Endothelial cell (in vitro differentiated cells): Measurements from ENCODE around the gene SH3GL3. TPM values are rescaled to one million over a fixed set of nuclear protein-coding genes. Genes with fewer than 3 reads are reported as not detected.
A peak's percentile ranks its signal among the peaks of the same experiment; 100 is the strongest.

ENCODE experiments used
- DNase-seq: peaks from one replicate; pipeline ENCODE4 v3.0.0; 2021; ENCODE audit warnings: low spot score
- H3K27ac Mint-ChIP-seq: one replicate; pipeline ENCODE4 v1.8.0; 2021; ENCODE audit warnings: mixed read lengths, inconsistent platforms; ENCODE audit not compliant: unreplicated experiment
- H3K27me3 Mint-ChIP-seq: one replicate; pipeline ENCODE4 v1.8.0; 2021; ENCODE audit warnings: mild to moderate bottlenecking, moderate library complexity, mixed read lengths, inconsistent platforms; ENCODE audit not compliant: unreplicated experiment
- H3K36me3 Mint-ChIP-seq: one replicate; pipeline ENCODE4 v1.8.0; 2021; ENCODE audit warnings: mild to moderate bottlenecking, low read depth, mixed read lengths, inconsistent platforms; ENCODE audit not compliant: unreplicated experiment
- H3K4me1 Mint-ChIP-seq: one replicate; pipeline ENCODE4 v1.8.0; 2021; ENCODE audit warnings: mild to moderate bottlenecking, mixed read lengths, inconsistent platforms; ENCODE audit not compliant: unreplicated experiment
- H3K4me3 Mint-ChIP-seq: one replicate; pipeline ENCODE4 v1.8.0; 2021; ENCODE audit warnings: mild to moderate bottlenecking, mixed read lengths, inconsistent platforms; ENCODE audit not compliant: unreplicated experiment
- H3K9me3 Mint-ChIP-seq: one replicate; pipeline ENCODE4 v1.8.0; 2021; ENCODE audit warnings: mixed read lengths, inconsistent platforms; ENCODE audit not compliant: unreplicated experiment
- CTCF ChIP-seq: fragments of 200-600 bp; sonication (generic); IDR thresholded peaks from one replicate; pipeline ENCODE4 v1.5.0; 2021; ENCODE audit warnings: antibody characterized with exemption; ENCODE audit not compliant: unreplicated experiment
- total RNA-seq: library from RNA; stranded (reverse); fragmentation: NEBNext Ultra II Directional; extraction: Animal tissue kit (Norgen Biotek cat#: 25700); gene quantifications from one replicate; pipeline ENCODE4 v1.2.1, GENCODE V29; 2021; ENCODE audit not compliant: unreplicated experiment

Gene SH3GL3
- total RNA-seq, 1 donor from 2014 or later: 9.4 TPM

DNA sequence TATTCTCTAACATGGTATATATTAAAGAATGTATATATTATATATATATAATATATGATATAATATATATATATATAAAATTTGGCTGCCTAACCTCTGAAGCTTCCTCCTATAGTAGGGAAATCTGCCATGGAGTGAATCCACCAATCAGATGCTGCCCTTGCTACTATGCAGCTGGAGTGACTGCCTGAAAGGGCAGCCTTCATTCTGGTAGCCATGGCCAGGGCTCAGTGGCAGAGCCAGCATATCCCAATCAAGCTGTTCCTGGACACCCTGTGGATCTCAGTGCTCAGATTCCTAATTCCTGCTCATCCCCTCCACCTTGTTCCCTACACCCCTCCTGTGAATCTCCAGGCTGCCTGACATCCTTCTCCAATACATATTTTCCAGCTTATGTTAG, 2.2 kb upstream of the SH3GL3 start:
- no peak for TF ChIP-seq CTCF
- H3K9me3 Mint-ChIP-seq: no peaks in the 10 kb centered on the region
- no peak overlapping the region for H3K27ac Mint-ChIP-seq
- peaks cover 9% of the 10 kb centered on the region for H3K27me3 Mint-ChIP-seq
- peaks cover 23% of the 10 kb centered on the region for H3K4me1 Mint-ChIP-seq
- no peak overlapping the region for H3K4me3 Mint-ChIP-seq
- no peak for DNase-seq
- H3K36me3 Mint-ChIP-seq: no peaks in the 10 kb centered on the region

DNA sequence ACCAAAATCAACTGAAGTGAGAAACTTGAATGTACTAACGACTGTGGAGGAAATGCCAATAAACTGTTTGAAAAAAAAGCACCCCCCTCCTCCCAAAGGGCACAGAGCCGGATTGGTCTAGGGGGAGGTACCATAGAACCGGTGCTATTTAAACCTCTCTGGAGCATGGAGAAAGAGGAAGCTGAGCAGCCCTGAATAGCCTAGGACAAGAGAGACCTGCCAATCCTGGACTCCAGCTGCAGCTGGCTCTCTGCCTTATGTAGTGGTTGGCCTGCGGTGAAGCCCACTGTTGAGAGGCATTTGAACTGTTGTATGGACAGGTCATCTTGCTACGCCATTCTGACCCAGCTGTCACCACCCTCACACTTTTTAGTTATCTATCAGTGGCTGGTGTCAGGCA, 1.5 kb upstream of the SH3GL3 start:
- no peak overlapping the region for H3K27ac Mint-ChIP-seq
- no peaks in the 10 kb centered on the region for H3K9me3 Mint-ChIP-seq
- no peaks in the 10 kb centered on the region for H3K36me3 Mint-ChIP-seq
- no peak overlapping the region for H3K4me3 Mint-ChIP-seq
- no peak for DNase-seq
- H3K4me1 Mint-ChIP-seq: peaks cover 23% of the 10 kb centered on the region
- no peak for TF ChIP-seq CTCF
- peaks cover 9% of the 10 kb centered on the region for H3K27me3 Mint-ChIP-seq

DNA sequence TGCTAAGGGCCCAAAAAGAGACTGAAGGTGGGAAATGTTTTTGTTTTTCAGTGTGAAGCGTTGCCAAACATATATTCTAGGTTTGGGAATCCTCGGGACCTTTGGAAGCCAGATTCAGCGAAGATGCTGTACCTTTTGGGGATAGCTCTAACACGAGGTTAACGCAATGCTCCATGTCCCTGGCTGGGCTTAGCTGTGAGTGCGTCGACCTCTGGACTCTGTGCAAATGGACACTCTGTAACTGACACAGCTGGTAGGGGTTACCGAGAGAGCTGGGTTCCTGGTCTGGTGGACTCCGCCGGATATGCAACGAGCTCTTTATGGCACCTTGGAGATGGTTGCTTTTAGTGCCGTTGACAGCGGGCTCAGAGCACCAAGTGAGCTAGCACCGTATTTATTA, 724 bp upstream of the SH3GL3 start:
- DNase-seq: no peak
- Mint-ChIP-seq H3K4me3 (peak overlapping the region; percentile 99), H3K27me3 (peaks cover 9% of the 10 kb centered on the region), H3K9me3 (no peaks in the 10 kb centered on the region), H3K27ac (no peak overlapping the region), H3K4me1 (peaks cover 23% of the 10 kb centered on the region), H3K36me3 (no peaks in the 10 kb centered on the region)
- TF ChIP-seq CTCF: no peak

DNA sequence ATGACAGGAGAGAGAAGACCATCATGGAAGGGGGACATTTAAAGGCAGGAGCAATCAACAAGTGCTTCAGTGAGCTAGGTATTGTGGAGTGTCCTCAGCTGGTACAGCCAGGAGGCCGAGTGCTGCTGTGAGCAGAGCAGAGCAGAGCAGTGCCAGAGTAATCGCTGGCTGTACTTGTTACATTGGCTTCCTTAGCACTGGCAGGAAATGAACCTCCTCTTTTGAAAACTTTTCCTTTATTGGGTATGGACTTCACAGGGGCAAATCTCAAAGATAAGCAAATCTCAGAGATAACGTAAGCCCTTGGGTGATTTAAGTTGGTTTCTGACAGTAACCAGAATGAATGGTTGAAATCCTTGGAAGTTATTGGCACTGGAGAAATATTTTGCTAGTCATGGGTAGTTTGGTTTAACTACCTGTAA, 2.1 kb downstream of the SH3GL3 start:
- Mint-ChIP-seq H3K36me3 (no peaks in the 10 kb centered on the region), H3K9me3 (no peaks in the 10 kb centered on the region), H3K4me1 (peaks cover 23% of the 10 kb centered on the region), H3K27ac (no peak overlapping the region), H3K27me3 (peaks cover 9% of the 10 kb centered on the region), H3K4me3 (no peak overlapping the region)
- TF ChIP-seq CTCF: no peak
- DNase-seq: no peak

DNA sequence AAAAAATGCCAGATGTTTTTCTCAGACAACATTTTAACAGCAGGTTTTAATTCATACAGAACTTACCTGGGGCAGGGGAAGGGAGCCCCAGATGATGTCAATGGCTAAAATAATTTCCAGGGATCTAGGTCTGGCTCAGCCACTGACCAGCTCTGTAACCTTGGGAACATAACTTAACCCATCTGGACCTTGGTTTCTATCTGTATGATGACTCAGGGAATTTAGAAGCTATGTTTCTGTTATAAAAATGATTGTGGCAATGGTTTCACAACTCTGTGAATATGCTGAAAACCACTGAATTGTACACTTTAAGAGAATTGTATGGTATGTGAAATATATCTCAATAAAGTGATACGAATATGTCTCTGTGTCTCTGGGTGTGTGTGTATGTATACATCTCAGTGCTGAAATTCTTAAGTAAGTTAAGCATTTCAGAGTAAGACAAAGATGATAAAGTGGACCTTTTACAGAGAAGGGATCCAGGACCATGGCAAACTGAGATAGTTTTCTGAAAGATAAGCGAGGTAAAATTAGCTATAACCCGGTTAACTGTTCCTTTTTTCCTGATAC, 2.9 kb downstream of the SH3GL3 start:
- no peak overlapping the region for H3K4me3 Mint-ChIP-seq

More for the DNA sequence above, 2.9 kb downstream of the SH3GL3 start:
- Mint-ChIP-seq H3K9me3 (no peaks in the 10 kb centered on the region), H3K4me1 (peaks cover 23% of the 10 kb centered on the region), H3K27ac (no peak overlapping the region), H3K27me3 (peaks cover 9% of the 10 kb centered on the region), H3K36me3 (no peaks in the 10 kb centered on the region)
- no peak for DNase-seq
- no peak for TF ChIP-seq CTCF
